G401.6 (cell line): ENCODE results near the gene MYO9B.
"Not testable (repeated sequence)": the region's sequence is repeated elsewhere in the genome, so short reads cannot be mapped to it uniquely, and the experiment has no call there.

Experiments
- FAIRE-seq: peaks from 2 replicates; lab custom pipeline; 2012; peaks lifted over from hg19 to GRCh38; lab: Jason Lieb, UNC

Gene MYO9B

DNA sequence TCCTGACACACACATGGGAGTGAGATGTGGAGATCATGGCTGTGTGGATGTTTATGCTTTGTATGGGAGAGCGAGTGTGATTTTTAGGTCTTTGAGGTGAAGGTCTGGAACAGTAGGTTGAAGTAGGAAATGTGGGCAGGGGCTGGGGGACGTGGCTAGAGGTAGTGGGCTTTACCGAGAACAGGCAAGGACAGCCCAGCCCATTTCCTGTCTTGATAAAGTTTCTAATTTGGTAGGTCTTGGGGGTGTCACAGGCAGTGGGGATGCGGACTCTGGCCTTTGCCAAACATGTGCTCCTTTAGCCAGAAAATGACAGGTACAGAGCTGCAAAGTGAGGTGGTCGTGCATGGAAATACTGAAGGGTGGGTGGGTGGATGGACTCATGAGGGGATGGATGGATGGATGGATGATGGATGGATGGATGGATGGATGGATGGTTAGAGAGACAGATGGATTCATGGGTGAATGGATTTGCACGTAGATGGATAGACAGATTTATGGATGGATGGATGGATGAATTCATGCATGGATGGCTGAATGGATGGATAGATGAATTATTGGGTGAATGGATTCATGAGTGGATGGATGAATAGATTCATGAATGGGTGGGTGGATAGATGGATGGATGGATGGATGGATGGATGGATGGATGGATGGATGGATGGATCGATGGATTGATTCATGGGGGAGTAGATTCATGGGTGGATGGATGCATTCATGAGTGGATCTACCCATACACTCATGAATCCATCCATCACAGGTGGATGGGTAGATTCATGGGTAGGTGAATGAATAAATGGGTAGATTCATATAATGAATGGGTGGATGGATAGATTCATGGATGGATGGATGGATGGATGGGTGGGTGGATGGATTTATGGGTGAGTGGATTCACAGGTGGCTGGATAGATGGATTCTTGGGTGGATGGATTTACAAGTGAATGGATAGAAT lies 70.2 kb downstream of the MYO9B start:
- FAIRE-seq, result no peak

GRCh38 chr19:17148130-17148529 lies 72.6 kb downstream of the MYO9B start:
- FAIRE-seq, result no peak

DNA sequence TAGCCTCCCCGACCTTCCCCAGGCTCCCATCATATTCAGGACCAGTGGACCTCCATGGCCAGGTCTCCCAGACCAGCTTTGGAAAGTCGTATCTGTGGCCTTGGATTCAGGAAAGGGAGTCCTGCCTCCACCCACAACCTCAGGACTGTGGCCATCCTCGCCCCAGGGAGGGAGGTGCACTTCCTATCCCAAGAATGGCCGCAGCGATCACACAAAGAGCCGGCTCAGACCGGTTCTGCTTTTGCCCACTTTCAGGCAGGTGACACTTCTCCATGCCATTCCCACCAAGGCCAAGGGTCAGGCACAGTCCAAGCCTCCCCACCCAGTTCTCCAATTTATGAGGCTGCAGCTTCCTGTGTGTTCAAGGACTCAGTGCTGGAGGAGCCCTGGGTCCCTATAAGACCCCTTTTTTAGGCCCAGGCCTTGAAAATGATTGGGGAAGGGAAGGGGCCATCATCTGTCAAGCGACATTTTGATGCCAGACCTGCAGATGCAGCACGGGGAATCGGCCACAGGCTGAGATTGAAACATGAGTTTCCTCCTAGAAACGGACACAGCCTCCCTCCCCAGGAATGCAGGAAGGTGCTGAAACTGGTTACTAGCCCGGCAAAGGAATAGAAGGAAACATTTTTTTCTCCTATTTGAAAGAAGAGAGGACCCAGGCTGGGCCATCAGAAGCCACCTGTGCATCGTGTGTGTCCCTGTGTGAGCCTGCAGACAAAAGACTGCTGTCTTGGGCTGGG lies 74.0 kb downstream of the MYO9B start:
- FAIRE-seq, result no peak

- FAIRE-seq, result no peak
Measured at GRCh38 chr19:17153996-17154395, 78.4 kb downstream of the MYO9B start.

- FAIRE-seq, result no peak
Measured at GRCh38 chr19:17155251-17155650, 79.7 kb downstream of the MYO9B start.

GRCh38 chr19:17156296-17156946 lies 80.8 kb downstream of the MYO9B start:
- FAIRE-seq, result no peak

DNA sequence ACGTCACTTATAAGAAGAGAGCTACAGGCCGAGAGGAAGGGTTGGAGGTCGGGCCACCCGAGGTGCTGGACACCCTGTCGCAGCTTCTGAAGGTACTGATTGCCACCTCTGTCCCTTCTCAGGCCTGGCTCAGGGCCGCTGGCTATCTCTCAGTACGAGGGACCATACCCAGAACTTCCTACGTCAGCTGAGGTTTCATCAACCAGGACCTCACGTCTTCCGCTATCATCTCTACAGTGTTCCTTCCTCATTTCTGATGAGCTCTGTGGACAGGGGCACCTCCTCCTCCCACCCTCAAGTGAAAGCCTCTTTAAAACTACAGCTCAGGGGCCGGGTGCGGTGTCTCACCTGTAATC lies 81.3 kb downstream of the MYO9B start:
- FAIRE-seq, result no peak

GRCh38 chr19:17158584-17158983 lies 83.0 kb downstream of the MYO9B start:
- FAIRE-seq, result no peak

DNA sequence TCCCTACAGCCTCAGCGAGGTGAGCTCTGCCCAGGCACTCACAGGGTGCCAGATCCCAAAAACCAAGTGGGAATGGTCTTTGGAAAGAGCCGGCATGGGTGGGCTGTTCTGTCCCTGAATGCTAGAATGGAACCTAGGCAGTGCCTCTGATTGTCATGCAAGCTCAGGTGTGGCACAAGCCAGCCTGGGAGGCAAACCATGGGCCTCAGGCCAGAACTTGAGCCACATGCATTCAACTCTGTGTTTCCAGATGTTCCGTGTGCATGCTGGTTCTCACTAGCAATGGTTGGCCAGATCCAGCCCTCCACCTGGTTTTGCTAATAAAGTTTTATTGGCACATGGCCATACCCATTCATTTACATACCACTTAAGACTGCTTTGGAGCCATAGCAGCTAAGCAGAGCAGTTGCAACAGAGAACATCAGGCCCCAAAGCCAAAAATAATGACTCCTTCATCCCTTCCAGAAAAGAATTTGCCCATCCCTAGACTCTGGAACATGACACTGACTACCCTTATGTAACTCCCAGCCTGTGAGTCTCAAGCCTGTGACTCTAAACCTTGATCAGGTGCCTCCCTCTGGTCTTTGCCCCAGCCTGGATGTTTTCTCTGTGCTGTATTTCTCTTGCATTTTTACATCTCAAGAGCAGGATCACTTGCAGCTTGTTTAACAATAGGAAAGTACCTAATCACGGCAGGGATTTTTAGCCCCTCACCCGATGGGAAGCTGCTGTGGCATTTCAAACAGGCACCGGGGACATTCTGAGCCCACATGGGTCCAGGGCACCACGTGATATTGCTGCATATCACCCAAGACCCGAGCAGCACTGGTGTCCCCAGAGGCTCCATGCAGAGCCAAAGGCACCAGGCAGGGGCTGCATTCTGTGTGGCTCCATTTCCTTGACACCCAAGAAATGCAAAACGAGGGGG lies 84.2 kb downstream of the MYO9B start:
- FAIRE-seq, result no peak

DNA sequence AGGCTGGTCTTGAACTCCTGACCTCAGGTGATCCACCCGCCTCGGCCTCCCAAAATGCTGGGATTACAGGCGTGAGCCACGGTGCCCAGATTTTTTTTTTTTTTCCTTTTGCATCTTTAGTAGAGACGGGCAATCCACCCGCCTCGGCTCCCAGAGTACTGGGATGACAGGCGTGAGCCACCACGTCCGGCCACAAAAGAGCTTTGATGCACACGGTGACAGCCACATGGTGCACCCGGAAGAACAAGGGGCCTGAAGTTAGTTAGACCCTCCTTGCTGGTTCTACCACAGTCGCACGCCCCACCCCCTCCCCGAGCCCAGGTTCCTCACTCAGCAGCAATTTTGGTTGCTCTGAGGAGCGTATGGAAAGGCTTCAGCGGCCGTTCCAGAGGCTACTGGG lies 85.3 kb downstream of the MYO9B start:
- no peak for FAIRE-seq

- not testable (repeated sequence) for FAIRE-seq
Measured at GRCh38 chr19:17162131-17162530, 86.6 kb downstream of the MYO9B start.

DNA sequence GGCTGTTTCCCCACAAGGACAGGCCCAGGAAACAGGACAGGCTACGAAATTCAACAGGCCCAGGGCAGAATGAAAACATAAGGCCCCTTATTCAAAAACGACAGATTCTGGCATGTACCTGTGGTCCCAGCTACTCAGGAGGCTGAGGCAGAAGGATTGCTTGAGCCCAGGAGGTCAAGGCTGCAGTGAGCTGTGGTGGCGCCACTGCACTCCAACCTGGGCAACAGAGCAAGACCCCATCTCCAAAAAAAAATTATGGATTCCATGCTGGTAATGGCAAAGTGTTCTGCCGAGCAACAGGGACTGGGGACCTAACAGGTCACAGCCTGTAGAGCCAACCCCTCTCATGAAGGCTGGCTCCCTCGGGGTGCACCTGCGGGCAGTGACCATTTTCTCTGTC lies 87.0 kb downstream of the MYO9B start:
- FAIRE-seq, result no peak

- no peak for FAIRE-seq
Measured at GRCh38 chr19:17163652-17164051, 88.1 kb downstream of the MYO9B start.

GRCh38 chr19:17164639-17165038 lies 89.1 kb downstream of the MYO9B start:
- no peak for FAIRE-seq

- FAIRE-seq, result no peak
Measured at GRCh38 chr19:17165715-17166114, 90.1 kb downstream of the MYO9B start.

- no peak for FAIRE-seq
Measured at GRCh38 chr19:17170538-17171297, 95.1 kb downstream of the MYO9B start.

- no peak for FAIRE-seq
Measured at GRCh38 chr19:17171874-17172273, 96.3 kb downstream of the MYO9B start.

GRCh38 chr19:17172624-17173345 lies 97.2 kb downstream of the MYO9B start:
- FAIRE-seq, result no peak

- no peak for FAIRE-seq
Measured at GRCh38 chr19:17178291-17178690, 102.7 kb downstream of the MYO9B start.

GRCh38 chr19:17180997-17181702 lies 105.6 kb downstream of the MYO9B start:
- FAIRE-seq, result no peak
